ENCODE measurements around the gene DLG5. TPM values are rescaled to one million over a fixed set of nuclear protein-coding genes. Genes with fewer than 3 reads are reported as not detected.
A peak's percentile ranks its signal among the peaks of the same experiment; 100 is the strongest.

Gene DLG5
- total RNA-seq, 2 experiments from 2014 or later, result 2.1 to 2.3 TPM

- no peak overlapping the region for H3K4me3 Mint-ChIP-seq
- no peaks in the 10 kb centered on the region for H3K36me3 Mint-ChIP-seq (ENCODE audit: low read depth)
- H3K27ac Mint-ChIP-seq, result no peak overlapping the region
- peak; percentile 78 for ATAC-seq
- POLR2A ChIA-PET, result no interaction called here
- H3K4me1 Mint-ChIP-seq, result peaks cover 4% of the 10 kb centered on the region
- DNase-seq, result no peak
- no peaks in the 10 kb centered on the region for H3K9me3 Mint-ChIP-seq (ENCODE audit: low read depth)
- peaks cover 22% of the 10 kb centered on the region for H3K27me3 Mint-ChIP-seq
- intact Hi-C loops (cut with DNase I, micrococcal nuclease), result no loop called here
- CTCF ChIA-PET, result no interaction called here
Measured at GRCh38 chr10:77943121-77943901, 16.8 kb upstream of the DLG5 start.

- H3K36me3 Mint-ChIP-seq (ENCODE audit: low read depth), result no peaks in the 10 kb centered on the region
- peaks cover 4% of the 10 kb centered on the region for H3K4me1 Mint-ChIP-seq
- H3K9me3 Mint-ChIP-seq (ENCODE audit: low read depth), result no peaks in the 10 kb centered on the region
- H3K27ac Mint-ChIP-seq, result no peak overlapping the region
- ChIA-PET CTCF (no interaction called here), POLR2A (no interaction called here)
- intact Hi-C loops (cut with DNase I, micrococcal nuclease), result no loop called here
- no peak overlapping the region for H3K4me3 Mint-ChIP-seq
- ATAC-seq (no peak), DNase-seq (no peak)
- peaks cover 19% of the 10 kb centered on the region for H3K27me3 Mint-ChIP-seq
Measured at GRCh38 chr10:77941790-77942189, 15.2 kb upstream of the DLG5 start.

- no peaks in the 10 kb centered on the region for H3K9me3 Mint-ChIP-seq (ENCODE audit: low read depth)
- CTCF ChIA-PET, result no interaction called here
- no peak overlapping the region for H3K27ac Mint-ChIP-seq
- intact Hi-C loops (cut with DNase I, micrococcal nuclease), result no loop called here
- POLR2A ChIA-PET, result no interaction called here
- H3K36me3 Mint-ChIP-seq (ENCODE audit: low read depth), result no peaks in the 10 kb centered on the region
- H3K4me3 Mint-ChIP-seq, result no peak overlapping the region
- ATAC-seq, result no peak
- DNase-seq, result no peak
- H3K27me3 Mint-ChIP-seq, result peaks cover 12% of the 10 kb centered on the region
- H3K4me1 Mint-ChIP-seq, result peaks cover 4% of the 10 kb centered on the region
Measured at GRCh38 chr10:77940627-77941026, 14.1 kb upstream of the DLG5 start.

- H3K27ac Mint-ChIP-seq, result no peak overlapping the region
- POLR2A ChIA-PET, result no interaction called here
- no peaks in the 10 kb centered on the region for H3K9me3 Mint-ChIP-seq (ENCODE audit: low read depth)
- intact Hi-C loops (cut with DNase I, micrococcal nuclease), result no loop called here
- no peak overlapping the region for H3K4me3 Mint-ChIP-seq
- ATAC-seq (no peak), DNase-seq (no peak)
- CTCF ChIA-PET, result no interaction called here
- peaks cover 12% of the 10 kb centered on the region for H3K27me3 Mint-ChIP-seq
- no peaks in the 10 kb centered on the region for H3K36me3 Mint-ChIP-seq (ENCODE audit: low read depth)
- peaks cover 4% of the 10 kb centered on the region for H3K4me1 Mint-ChIP-seq
Measured at GRCh38 chr10:77940225-77940624, 13.7 kb upstream of the DLG5 start.

GRCh38 chr10:77939561-77940001 lies 13.0 kb upstream of the DLG5 start:
- ChIA-PET POLR2A (no interaction called here), CTCF (no interaction called here)
- Mint-ChIP-seq H3K27ac (no peak overlapping the region), H3K4me3 (no peak overlapping the region), H3K36me3 (ENCODE audit: low read depth) (no peaks in the 10 kb centered on the region), H3K9me3 (ENCODE audit: low read depth) (no peaks in the 10 kb centered on the region), H3K4me1 (peaks cover 4% of the 10 kb centered on the region), H3K27me3 (peaks cover 8% of the 10 kb centered on the region)
- intact Hi-C loops (cut with DNase I, micrococcal nuclease), result no loop called here
- DNase-seq, result no peak
- ATAC-seq, result no peak

- Mint-ChIP-seq H3K27me3 (peaks cover 2% of the 10 kb centered on the region), H3K36me3 (ENCODE audit: low read depth) (no peaks in the 10 kb centered on the region), H3K27ac (no peak overlapping the region), H3K4me1 (no peaks in the 10 kb centered on the region), H3K9me3 (ENCODE audit: low read depth) (no peaks in the 10 kb centered on the region), H3K4me3 (no peak overlapping the region)
- intact Hi-C loops (cut with DNase I, micrococcal nuclease), result no loop called here
- ATAC-seq (no peak), DNase-seq (no peak)
- POLR2A ChIA-PET, result interaction anchor here (0.7 kb wide), 1 partner anchor 1032 kb away, joined by 3 read pairs; no protein-coding TSS in a partner anchor
- CTCF ChIA-PET, result no interaction called here
Measured at GRCh38 chr10:77936697-77937567, 10.4 kb upstream of the DLG5 start.

- intact Hi-C loops (cut with DNase I, micrococcal nuclease), result no loop called here
- Mint-ChIP-seq H3K27me3 (peaks cover 25% of the 10 kb centered on the region), H3K36me3 (ENCODE audit: low read depth) (no peaks in the 10 kb centered on the region), H3K4me3 (no peak overlapping the region), H3K9me3 (ENCODE audit: low read depth) (no peaks in the 10 kb centered on the region), H3K4me1 (peaks cover 3% of the 10 kb centered on the region), H3K27ac (no peak overlapping the region)
- ATAC-seq (no peak), DNase-seq (no peak)
- ChIA-PET POLR2A (no interaction called here), CTCF (no interaction called here)
Measured at GRCh38 chr10:77932016-77932715, 5.6 kb upstream of the DLG5 start.

GRCh38 chr10:77927402-77928246 lies 1.1 kb upstream of the DLG5 start:
- DNase-seq, result peak; percentile 11
- Mint-ChIP-seq H3K4me3 (peak overlapping the region; percentile 60), H3K9me3 (ENCODE audit: low read depth) (no peaks in the 10 kb centered on the region), H3K27me3 (peaks cover 42% of the 10 kb centered on the region), H3K27ac (peak overlapping the region; percentile 21), H3K4me1 (peaks cover 7% of the 10 kb centered on the region), H3K36me3 (ENCODE audit: low read depth) (no peaks in the 10 kb centered on the region)
- CTCF ChIA-PET, result interaction anchor here (1.3 to 1.4 kb wide), 2 partner anchors 46 to 54 kb away, joined by 3 read pairs; no protein-coding TSS in a partner anchor
- intact Hi-C loops (cut with DNase I, micrococcal nuclease), result loop anchor here (2.0 to 5.0 kb wide), 3 partner anchors 80 to 100 kb away; partner anchors contain the start of gene POLR3A (in 1 of the 2)
- ATAC-seq, result no peak
- POLR2A ChIA-PET, result no interaction called here

- H3K36me3 Mint-ChIP-seq (ENCODE audit: low read depth), result no peaks in the 10 kb centered on the region
- POLR2A ChIA-PET, result interaction anchor here (0.6 kb wide), 1 partner anchor 141 kb away, joined by 5 read pairs; no protein-coding TSS in a partner anchor
- peaks cover 38% of the 10 kb centered on the region for H3K27me3 Mint-ChIP-seq
- no peaks in the 10 kb centered on the region for H3K9me3 Mint-ChIP-seq (ENCODE audit: low read depth)
- peaks cover 7% of the 10 kb centered on the region for H3K4me1 Mint-ChIP-seq
- ATAC-seq (peak; percentile 72), DNase-seq (peak; percentile 48)
- H3K27ac Mint-ChIP-seq, result no peak overlapping the region
- peak overlapping the region; percentile 35 for H3K4me3 Mint-ChIP-seq
- CTCF ChIA-PET, result interaction anchor here (0.8 to 1.1 kb wide), 2 partner anchors 212 to 1307 kb away, joined by 3 read pairs; no protein-coding TSS in a partner anchor
- intact Hi-C loops (cut with DNase I, micrococcal nuclease), result loop anchor here (2.0 to 5.0 kb wide), 3 partner anchors 79 to 101 kb away; partner anchors contain the start of gene POLR3A (in 1 of the 2)
Measured at GRCh38 chr10:77925795-77926565, 575 bp downstream of the DLG5 start.

- Mint-ChIP-seq H3K4me1 (peaks cover 7% of the 10 kb centered on the region), H3K36me3 (ENCODE audit: low read depth) (no peaks in the 10 kb centered on the region), H3K4me3 (peak overlapping the region; percentile 35), H3K27ac (no peak overlapping the region), H3K9me3 (ENCODE audit: low read depth) (no peaks in the 10 kb centered on the region), H3K27me3 (peaks cover 38% of the 10 kb centered on the region)
- no peak for DNase-seq
- ChIA-PET CTCF (interaction anchor here (0.8 kb wide), 1 partner anchor 1307 kb away, joined by 3 read pairs; no protein-coding TSS in a partner anchor), POLR2A (interaction anchor here (0.6 kb wide), 1 partner anchor 140 kb away, joined by 5 read pairs; no protein-coding TSS in a partner anchor)
- intact Hi-C loops (cut with DNase I, micrococcal nuclease), result loop anchor here (5.0 kb wide), 2 partner anchors 78 to 102 kb away; partner anchors contain the start of gene POLR3A (in 1 of the 2)
- no peak for ATAC-seq
Measured at GRCh38 chr10:77925410-77925794, 1.2 kb downstream of the DLG5 start.

Measured in activated CD4-positive, alpha-beta T cell treated with anti-CD3 and anti-CD28 coated beads for 36 hours (primary cell).